ENCODE measurements around the gene PDZD2.

PDZD2 gene

DNA sequence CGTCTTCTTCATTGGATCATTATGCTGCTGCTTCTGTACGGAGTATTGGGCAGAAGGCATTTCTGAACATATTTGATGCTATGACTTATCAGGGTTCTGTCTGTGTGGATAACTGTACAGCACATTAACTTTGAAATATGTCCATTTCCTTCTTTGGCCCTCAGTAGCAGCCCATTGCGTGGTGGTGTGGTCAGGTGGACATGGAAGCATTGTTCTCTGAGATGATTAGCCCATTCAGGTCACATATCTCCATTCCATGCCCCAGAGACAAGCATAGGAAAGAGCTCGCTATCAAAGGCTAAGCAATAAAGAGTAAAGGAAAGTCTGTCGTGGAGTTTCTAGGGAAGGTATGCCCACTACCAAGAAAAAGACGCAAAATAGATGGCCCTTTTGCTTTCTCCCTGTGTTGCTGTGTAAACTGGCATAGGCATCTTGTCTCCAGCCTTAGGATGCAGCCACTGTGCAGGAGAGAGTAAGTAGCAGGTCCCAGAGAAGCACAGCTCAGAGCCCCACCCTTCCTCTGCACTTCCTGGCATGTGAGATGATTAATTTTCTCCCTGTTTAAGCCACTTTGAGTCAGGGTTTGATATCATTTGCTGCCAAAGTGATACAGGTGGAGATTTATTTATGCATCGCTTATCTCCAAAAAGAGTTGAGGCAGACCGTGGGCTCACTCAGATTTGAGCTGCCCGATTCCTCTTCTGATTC is 221.9 kb downstream of the PDZD2 start:
- DNase-seq (ENCODE audit: extremely low spot score), result no peak
- ChIA-PET CTCF (no interaction called here), POLR2A (no interaction called here)
- TF ChIP-seq, protein P1, sequence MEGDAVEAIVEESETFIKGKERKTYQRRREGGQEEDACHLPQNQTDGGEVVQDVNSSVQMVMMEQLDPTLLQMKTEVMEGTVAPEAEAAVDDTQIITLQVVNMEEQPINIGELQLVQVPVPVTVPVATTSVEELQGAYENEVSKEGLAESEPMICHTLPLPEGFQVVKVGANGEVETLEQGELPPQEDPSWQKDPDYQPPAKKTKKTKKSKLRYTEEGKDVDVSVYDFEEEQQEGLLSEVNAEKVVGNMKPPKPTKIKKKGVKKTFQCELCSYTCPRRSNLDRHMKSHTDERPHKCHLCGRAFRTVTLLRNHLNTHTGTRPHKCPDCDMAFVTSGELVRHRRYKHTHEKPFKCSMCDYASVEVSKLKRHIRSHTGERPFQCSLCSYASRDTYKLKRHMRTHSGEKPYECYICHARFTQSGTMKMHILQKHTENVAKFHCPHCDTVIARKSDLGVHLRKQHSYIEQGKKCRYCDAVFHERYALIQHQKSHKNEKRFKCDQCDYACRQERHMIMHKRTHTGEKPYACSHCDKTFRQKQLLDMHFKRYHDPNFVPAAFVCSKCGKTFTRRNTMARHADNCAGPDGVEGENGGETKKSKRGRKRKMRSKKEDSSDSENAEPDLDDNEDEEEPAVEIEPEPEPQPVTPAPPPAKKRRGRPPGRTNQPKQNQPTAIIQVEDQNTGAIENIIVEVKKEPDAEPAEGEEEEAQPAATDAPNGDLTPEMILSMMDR (IDR thresholded peaks at IDR 0.05; ENCODE audit: control extremely low read depth, extremely low read depth, low read depth, missing control alignments), result no peak

DNA sequence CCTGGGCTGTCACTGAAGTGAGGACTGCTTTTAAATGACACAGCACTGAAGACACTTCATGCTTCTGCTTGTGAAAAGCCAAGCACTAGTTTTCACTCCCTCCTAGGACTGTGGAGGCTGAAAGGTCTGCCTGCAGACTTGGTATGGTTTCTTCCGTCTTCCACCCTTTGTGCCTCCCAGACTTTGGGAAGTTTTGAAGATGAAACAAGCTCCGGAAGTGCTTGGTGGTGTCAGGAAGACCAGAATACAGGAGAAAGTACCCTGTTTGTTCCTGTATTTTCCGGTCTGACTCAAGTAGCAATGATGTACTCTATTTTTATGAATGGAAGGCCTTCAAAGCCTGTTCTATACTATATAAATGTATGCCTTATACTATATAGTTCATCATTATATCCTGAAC is 222.7 kb downstream of the PDZD2 start:
- CTCF ChIA-PET, result interaction anchor here (1.2 kb wide), 1 partner anchor 13 kb away, joined by 3 read pairs; no protein-coding TSS in a partner anchor

DNA sequence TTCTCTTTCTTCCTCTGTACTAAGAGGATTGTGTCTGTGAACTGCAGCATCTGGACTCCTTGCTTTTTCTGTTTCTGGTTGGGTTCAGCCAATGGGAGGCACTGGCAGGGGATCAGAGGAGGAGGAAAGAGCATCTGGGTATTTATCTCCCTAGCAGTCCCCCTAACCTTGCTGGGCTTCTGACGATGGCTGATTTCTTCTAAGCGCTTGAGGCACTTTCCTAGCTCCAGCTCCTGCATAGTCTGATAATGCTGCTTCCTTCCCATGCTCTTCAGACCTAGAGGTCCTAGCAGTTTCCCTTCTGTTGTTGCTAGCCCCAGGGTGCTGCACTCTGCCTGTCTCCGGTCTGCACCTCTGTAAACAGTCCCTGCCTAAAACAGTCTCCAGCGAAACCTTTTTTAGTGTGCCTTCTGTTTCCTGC is 225.1 kb downstream of the PDZD2 start:
- TF ChIP-seq, protein P1 (IDR thresholded peaks at IDR 0.05; ENCODE audit: control extremely low read depth, extremely low read depth, low read depth, missing control alignments), result no peak
- DNase-seq (ENCODE audit: extremely low spot score), result no peak
- ChIA-PET POLR2A (no interaction called here), CTCF (interaction anchor here (1.6 kb wide), 1 partner anchor 16 kb away, joined by 3 read pairs; no protein-coding TSS in a partner anchor)

More for the DNA sequence above, 222.7 kb downstream of the PDZD2 start:
- POLR2A ChIA-PET, result no interaction called here
- DNase-seq (ENCODE audit: extremely low spot score), result no peak
- TF ChIP-seq, protein P1 (IDR thresholded peaks at IDR 0.05; ENCODE audit: control extremely low read depth, extremely low read depth, low read depth, missing control alignments), result no peak

DNA sequence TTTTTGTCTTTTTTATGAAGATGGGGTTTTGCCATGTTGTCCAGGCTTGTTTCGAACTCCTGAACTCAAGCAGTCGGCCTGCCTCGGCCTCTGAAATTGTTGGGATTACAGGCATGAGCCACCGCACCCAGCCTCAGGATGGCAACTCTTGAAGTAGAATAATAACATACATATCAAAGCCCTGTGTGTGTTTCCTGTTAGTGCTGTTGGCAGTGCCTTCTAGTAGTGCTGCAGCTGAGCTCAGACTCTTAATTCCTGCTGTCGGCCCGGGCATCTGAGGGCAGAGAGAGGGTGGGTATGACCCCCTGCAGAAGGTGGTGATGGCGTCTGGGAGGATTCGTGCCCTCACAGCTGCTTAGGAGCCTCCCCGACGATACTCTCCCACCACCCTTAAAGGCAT is 227.2 kb downstream of the PDZD2 start:
- TF ChIP-seq, protein P1 (IDR thresholded peaks at IDR 0.05; ENCODE audit: control extremely low read depth, extremely low read depth, low read depth, missing control alignments), result no peak
- ChIA-PET CTCF (interaction anchor here (1.8 kb wide), 1 partner anchor 16 kb away, joined by 3 read pairs; no protein-coding TSS in a partner anchor), POLR2A (no interaction called here)
- no peak for DNase-seq (ENCODE audit: extremely low spot score)

DNA sequence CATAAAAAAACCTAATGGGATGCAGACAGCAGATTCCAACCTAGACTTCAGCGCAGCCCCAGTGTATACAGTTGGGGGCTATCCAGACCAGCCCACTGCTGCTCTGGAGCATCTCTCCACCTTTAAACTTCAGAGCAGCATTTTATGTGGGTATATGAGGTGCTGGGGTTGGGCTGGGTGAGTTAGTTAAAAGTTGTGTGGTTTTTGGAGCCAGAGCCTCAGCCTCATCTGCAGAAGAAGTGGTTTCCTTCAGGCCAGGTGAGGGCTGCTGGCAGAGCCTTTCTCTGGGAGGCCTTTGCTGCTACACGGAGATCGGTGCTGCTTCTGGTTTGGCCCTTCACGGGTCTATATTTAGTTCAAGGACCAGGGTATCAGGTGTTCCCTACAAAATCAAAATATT is 228.3 kb downstream of the PDZD2 start:
- TF ChIP-seq, protein P1 (IDR thresholded peaks at IDR 0.05; ENCODE audit: control extremely low read depth, extremely low read depth, low read depth, missing control alignments), result no peak
- ChIA-PET POLR2A (no interaction called here), CTCF (interaction anchor here (1.3 kb wide), 1 partner anchor 30 kb away, joined by 3 read pairs; no protein-coding TSS in a partner anchor)
- no peak for DNase-seq (ENCODE audit: extremely low spot score)

DNA sequence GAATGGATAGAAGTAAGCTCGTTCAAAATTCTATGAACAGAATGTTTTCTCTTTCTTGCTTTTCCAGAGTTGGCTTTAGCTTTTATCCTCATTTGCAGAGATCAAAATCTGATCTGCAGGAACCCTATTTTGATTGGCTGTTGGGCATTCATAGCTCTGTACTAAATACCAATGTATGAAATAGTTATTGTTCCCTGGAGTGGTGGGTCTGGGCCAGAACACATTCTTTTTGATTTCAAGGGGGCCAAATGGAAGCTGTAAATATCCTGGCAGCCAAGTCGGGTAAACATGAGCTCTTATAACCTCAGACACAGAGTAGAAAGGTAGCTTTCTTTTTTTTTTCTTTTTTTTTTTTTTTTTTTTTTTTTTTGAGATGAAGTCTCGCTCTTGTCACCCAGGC is 241.5 kb downstream of the PDZD2 start:
- POLR2A ChIA-PET, result no interaction called here
- no peak for DNase-seq (ENCODE audit: extremely low spot score)
- CTCF ChIA-PET, result interaction anchor here (1.7 kb wide), 1 partner anchor 10 kb away, joined by 4 read pairs; no protein-coding TSS in a partner anchor
- TF ChIP-seq, protein P1 (IDR thresholded peaks at IDR 0.05; ENCODE audit: control extremely low read depth, extremely low read depth, low read depth, missing control alignments), result no peak

Data from GM10248 (cell line).